ENCODE data around the gene SH3RF1. TPM values are rescaled to one million over a fixed set of nuclear protein-coding genes. Genes with fewer than 3 reads are reported as not detected.

Gene SH3RF1
- total and polyA plus RNA-seq, 4 donors: 5.3 to 33.1 (median 16.3) TPM

DNA sequence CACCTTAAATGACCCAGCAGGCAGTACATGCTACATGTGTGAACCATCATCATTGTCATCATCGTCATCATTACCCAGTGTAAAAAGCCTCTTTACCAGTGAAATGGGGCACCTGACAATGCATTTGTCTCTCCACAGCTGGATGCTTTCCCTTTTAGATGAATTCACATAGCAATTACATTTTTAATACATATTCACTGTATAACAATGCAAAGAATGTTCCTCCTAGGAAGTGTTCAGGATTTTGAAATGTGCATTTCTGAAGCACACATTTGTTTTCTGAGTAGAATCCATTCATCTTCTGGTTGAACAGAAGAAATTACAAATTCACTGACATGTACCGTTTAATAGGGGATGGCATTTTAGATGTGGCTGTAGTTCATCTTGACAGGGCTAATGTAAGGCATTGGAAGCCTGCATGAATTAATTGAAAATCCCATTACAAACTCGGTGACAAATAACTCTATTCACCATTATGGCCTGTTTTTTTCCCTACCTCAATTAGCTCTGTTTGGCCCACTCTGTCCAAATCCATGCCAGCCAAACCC, 111.1 kb downstream of the SH3RF1 start:
- peaks cover 0 to 45% (median 3%) of the 10 kb centered on the region in 5 donors for H3K4me1 ChIP-seq (ENCODE audit: control insufficient read depth in 5 of 5, insufficient read depth in 5 of 5, low read length in 5 of 5)
- H3K9me3 ChIP-seq (ENCODE audit: control insufficient read depth in 4 of 4, insufficient read depth in 3 of 4, low read length in 3 of 4): no peaks in the 10 kb centered on the region
- no peak overlapping the region for H3K27ac ChIP-seq (ENCODE audit: low read depth in 1 of 2, low read length in 1 of 2)
- H3K4me3 ChIP-seq: no peak overlapping the region
- no peaks in the 10 kb centered on the region for H3K27me3 ChIP-seq (ENCODE audit: control insufficient read depth in 3 of 3, insufficient read depth in 3 of 3, low read length in 2 of 3)
- 89 to 90% methylated on average over 3 of the region's 3 CpGs for WGBS, 2 donors
- H3K36me3 ChIP-seq (ENCODE audit: control insufficient read depth in 4 of 4, insufficient read depth in 4 of 4, low read length in 4 of 4): no peaks in the 10 kb centered on the region
- DNase-seq (no peak), ATAC-seq (ENCODE audit: insufficient read depth, low FRiP score) (no peak)
- TF ChIP-seq, protein P1, sequence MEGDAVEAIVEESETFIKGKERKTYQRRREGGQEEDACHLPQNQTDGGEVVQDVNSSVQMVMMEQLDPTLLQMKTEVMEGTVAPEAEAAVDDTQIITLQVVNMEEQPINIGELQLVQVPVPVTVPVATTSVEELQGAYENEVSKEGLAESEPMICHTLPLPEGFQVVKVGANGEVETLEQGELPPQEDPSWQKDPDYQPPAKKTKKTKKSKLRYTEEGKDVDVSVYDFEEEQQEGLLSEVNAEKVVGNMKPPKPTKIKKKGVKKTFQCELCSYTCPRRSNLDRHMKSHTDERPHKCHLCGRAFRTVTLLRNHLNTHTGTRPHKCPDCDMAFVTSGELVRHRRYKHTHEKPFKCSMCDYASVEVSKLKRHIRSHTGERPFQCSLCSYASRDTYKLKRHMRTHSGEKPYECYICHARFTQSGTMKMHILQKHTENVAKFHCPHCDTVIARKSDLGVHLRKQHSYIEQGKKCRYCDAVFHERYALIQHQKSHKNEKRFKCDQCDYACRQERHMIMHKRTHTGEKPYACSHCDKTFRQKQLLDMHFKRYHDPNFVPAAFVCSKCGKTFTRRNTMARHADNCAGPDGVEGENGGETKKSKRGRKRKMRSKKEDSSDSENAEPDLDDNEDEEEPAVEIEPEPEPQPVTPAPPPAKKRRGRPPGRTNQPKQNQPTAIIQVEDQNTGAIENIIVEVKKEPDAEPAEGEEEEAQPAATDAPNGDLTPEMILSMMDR (IDR thresholded peaks at IDR 0.05; ENCODE audit: control extremely low read depth, extremely low read depth): no peak
- no peak overlapping the region for H3K9ac ChIP-seq (ENCODE audit: insufficient read depth in 1 of 2, low read length in 2 of 2)

DNA sequence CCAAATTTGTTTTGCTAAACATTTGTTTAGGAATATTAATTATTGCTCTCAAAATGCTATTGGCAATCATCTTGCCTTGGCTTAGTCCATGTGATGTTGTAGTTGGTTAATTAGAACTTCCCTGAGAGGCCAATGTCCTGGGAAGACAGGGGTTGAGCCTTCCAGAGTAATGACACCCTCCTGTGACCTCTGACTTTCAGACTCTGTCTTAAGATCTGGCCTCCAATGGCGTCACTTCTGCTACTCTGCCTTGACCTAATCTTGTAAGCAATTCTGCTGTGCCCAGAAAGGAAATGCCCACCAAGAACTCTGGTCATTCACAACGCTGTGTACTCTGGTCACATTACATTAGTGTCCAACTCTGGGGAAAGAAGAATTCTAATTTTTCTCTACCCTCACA, 111.9 kb downstream of the SH3RF1 start:
- H3K27ac ChIP-seq (ENCODE audit: low read depth in 1 of 2, low read length in 1 of 2): no peak overlapping the region
- peaks cover 0 to 2% (median 0%) of the 10 kb centered on the region in 4 donors for H3K36me3 ChIP-seq (ENCODE audit: control insufficient read depth in 4 of 4, insufficient read depth in 4 of 4, low read length in 4 of 4)
- WGBS, 2 donors: 86 to 94% methylated on average over 2 of the region's 2 CpGs
- no peak overlapping the region for H3K4me3 ChIP-seq
- ATAC-seq (ENCODE audit: insufficient read depth, low FRiP score) (no peak), DNase-seq (no peak)
- TF ChIP-seq, protein P1 (IDR thresholded peaks at IDR 0.05; ENCODE audit: control extremely low read depth, extremely low read depth): no peak
- no peaks in the 10 kb centered on the region for H3K27me3 ChIP-seq (ENCODE audit: control insufficient read depth in 3 of 3, insufficient read depth in 3 of 3, low read length in 2 of 3)
- H3K9me3 ChIP-seq (ENCODE audit: control insufficient read depth in 4 of 4, insufficient read depth in 3 of 4, low read length in 3 of 4): no peaks in the 10 kb centered on the region
- H3K9ac ChIP-seq (ENCODE audit: insufficient read depth in 1 of 2, low read length in 2 of 2): no peak overlapping the region
- H3K4me1 ChIP-seq (ENCODE audit: control insufficient read depth in 5 of 5, insufficient read depth in 5 of 5, low read length in 5 of 5): peaks cover 0 to 54% (median 5%) of the 10 kb centered on the region in 5 donors

DNA sequence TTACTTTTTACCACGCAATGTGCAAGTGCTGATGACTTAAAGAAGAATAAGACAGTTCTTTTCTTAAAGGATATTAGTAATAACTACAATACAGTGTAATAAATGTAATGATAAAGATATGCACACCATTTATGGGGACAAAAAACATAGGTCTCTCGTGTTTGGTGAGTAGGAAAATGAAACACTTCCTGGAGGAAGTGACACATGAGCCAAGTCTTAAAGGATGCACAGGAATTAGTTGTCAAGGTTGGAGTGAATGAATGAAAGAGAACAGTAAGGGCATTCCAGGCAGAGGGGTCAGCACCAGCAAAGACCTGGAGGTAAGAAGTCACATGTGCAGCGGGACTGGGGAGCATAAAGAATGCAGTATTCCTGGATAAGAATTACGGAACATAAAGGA, 112.7 kb downstream of the SH3RF1 start:
- DNase-seq (no peak), ATAC-seq (ENCODE audit: insufficient read depth, low FRiP score) (no peak)
- H3K27me3 ChIP-seq (ENCODE audit: control insufficient read depth in 3 of 3, insufficient read depth in 3 of 3, low read length in 2 of 3): no peaks in the 10 kb centered on the region

More for the DNA sequence above, 112.7 kb downstream of the SH3RF1 start:
- TF ChIP-seq, protein P1 (IDR thresholded peaks at IDR 0.05; ENCODE audit: control extremely low read depth, extremely low read depth): no peak
- no peak overlapping the region for H3K27ac ChIP-seq (ENCODE audit: low read depth in 1 of 2, low read length in 1 of 2)
- no peak overlapping the region for H3K9ac ChIP-seq (ENCODE audit: insufficient read depth in 1 of 2, low read length in 2 of 2)
- no peaks in the 10 kb centered on the region for H3K9me3 ChIP-seq (ENCODE audit: control insufficient read depth in 4 of 4, insufficient read depth in 3 of 4, low read length in 3 of 4)
- peaks cover 0 to 62% (median 5%) of the 10 kb centered on the region in 5 donors for H3K4me1 ChIP-seq (ENCODE audit: control insufficient read depth in 5 of 5, insufficient read depth in 5 of 5, low read length in 5 of 5)
- WGBS, 2 donors: 87 to 88% methylated on average over 4 of the region's 4 CpGs
- peaks cover 0 to 2% (median under 1%) of the 10 kb centered on the region in 4 donors for H3K36me3 ChIP-seq (ENCODE audit: control insufficient read depth in 4 of 4, insufficient read depth in 4 of 4, low read length in 4 of 4)
- no peak overlapping the region for H3K4me3 ChIP-seq

Data from lung (tissue), 12 donors.